Measurements from ENCODE around the gene SCARF2.

SCARF2 gene

DNA sequence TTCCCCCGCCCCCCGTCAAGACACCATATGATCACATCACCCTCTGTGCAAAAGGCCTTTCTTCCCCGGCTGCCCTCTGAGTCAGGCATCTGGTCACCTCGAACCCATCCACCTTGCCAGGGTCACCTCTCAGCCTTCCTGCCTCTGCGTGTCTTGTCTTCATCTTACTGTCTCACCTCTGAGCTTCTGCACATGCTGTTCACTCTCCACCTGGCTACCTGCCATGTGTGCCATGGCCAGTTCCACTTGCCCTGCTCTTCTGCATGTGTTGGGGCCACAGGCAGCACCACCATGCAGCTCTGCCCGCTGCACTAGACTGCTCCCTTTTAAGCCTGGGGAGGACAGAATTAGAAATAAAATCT lies 33.9 kb downstream of the SCARF2 start:
- H3K27ac ChIP-seq = no peak overlapping the region
- TF ChIP-seq, protein P1, sequence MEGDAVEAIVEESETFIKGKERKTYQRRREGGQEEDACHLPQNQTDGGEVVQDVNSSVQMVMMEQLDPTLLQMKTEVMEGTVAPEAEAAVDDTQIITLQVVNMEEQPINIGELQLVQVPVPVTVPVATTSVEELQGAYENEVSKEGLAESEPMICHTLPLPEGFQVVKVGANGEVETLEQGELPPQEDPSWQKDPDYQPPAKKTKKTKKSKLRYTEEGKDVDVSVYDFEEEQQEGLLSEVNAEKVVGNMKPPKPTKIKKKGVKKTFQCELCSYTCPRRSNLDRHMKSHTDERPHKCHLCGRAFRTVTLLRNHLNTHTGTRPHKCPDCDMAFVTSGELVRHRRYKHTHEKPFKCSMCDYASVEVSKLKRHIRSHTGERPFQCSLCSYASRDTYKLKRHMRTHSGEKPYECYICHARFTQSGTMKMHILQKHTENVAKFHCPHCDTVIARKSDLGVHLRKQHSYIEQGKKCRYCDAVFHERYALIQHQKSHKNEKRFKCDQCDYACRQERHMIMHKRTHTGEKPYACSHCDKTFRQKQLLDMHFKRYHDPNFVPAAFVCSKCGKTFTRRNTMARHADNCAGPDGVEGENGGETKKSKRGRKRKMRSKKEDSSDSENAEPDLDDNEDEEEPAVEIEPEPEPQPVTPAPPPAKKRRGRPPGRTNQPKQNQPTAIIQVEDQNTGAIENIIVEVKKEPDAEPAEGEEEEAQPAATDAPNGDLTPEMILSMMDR (IDR thresholded peaks at IDR 0.05) = no peak
- H3K4me1 ChIP-seq (ENCODE audit: control insufficient read depth in 1 of 2, insufficient read depth in 1 of 2, low read depth in 1 of 2, low read length in 1 of 2) = no peaks in the 10 kb centered on the region
- no peaks in the 10 kb centered on the region for H3K27me3 ChIP-seq
- no peaks in the 10 kb centered on the region for H3K9me3 ChIP-seq
- H3K36me3 ChIP-seq = peaks cover 9% of the 10 kb centered on the region
- H3K4me3 ChIP-seq (ENCODE audit: low read depth in 1 of 2, low read length in 1 of 2) = no peak overlapping the region

DNA sequence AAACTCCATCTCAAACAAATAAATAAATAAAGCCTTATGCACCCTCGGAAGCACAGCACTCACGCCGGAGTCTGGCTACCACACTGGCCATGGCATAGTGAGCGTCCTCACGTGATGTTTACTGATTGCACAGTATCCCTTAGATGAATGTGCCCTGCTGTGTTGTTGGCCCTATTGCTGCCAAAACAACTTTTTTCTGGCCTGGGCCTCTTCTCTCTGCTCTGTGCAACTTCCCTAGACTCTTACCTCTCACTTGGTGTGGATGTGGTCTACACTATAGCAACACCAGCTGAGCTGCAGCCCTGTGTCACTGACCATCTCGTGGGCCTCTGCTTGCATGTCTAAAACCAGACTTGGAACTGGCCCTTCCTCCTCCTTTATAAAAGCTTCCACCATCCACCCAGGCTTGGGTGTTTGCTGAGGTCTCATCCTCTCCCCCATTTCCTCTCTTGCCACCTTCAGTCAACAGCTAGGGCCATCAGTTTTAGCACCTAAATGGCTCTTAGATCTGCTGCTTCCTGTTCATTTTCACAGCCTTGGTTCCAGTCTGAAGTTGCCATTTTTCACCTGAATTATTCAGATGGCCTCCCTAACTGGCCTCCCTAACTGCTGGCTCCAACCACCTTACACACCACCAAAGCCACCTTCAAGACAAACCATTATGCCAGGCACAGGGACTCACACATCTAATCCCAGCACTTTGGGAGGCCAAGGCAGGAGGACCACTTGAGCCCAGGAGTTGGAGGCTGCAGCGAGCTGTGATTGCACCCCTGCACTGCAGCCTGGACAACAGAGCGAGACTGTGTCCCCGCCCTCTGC lies 34.5 kb downstream of the SCARF2 start:
- Histone ChIP-seq H3K36me3 (peaks cover 9% of the 10 kb centered on the region), H3K27me3 (no peaks in the 10 kb centered on the region), H3K4me3 (ENCODE audit: low read depth in 1 of 2, low read length in 1 of 2) (no peak overlapping the region), H3K4me1 (ENCODE audit: control insufficient read depth in 1 of 2, insufficient read depth in 1 of 2, low read depth in 1 of 2, low read length in 1 of 2) (no peaks in the 10 kb centered on the region), H3K27ac (no peak overlapping the region), H3K9me3 (no peaks in the 10 kb centered on the region)
- TF ChIP-seq, protein P1 (IDR thresholded peaks at IDR 0.05) = no peak

DNA sequence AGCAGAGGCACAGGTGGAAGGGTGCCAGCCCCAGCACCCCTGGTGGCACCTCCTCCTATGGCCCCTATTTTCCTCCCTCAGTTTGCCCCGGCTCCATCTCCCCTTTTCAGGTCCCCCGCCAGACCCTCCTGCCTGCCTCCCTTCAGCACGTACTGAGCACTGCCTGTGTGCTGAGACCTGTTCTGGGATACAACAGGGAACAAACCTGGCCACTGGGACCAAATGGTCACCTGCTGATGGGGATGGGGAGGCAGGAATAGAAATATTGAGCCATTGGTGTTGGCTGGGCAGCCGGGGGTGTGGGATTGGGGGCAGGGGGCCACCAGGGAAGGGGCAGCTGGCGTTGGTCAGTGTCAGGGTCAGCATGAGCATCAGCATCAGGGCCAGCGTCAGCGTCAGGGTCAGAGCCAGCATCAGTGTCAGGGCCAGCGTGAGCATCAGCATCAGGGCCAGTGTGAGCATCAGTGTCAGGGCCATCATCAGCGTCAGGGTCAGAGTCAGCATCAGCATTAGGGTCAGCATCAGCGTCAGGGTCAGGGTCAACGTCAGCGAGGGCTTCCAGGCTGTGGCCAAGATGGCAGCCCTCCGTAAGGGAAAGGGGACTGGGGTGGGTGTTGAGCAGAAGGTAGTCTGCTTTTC lies 36.1 kb downstream of the SCARF2 start:
- no peak overlapping the region for H3K27ac ChIP-seq
- TF ChIP-seq, protein P1 (IDR thresholded peaks at IDR 0.05) = no peak
- no peaks in the 10 kb centered on the region for H3K27me3 ChIP-seq
- H3K36me3 ChIP-seq = peaks cover 8% of the 10 kb centered on the region
- no peaks in the 10 kb centered on the region for H3K4me1 ChIP-seq (ENCODE audit: control insufficient read depth in 1 of 2, insufficient read depth in 1 of 2, low read depth in 1 of 2, low read length in 1 of 2)
- no peak overlapping the region for H3K4me3 ChIP-seq (ENCODE audit: low read depth in 1 of 2, low read length in 1 of 2)
- no peaks in the 10 kb centered on the region for H3K9me3 ChIP-seq

DNA sequence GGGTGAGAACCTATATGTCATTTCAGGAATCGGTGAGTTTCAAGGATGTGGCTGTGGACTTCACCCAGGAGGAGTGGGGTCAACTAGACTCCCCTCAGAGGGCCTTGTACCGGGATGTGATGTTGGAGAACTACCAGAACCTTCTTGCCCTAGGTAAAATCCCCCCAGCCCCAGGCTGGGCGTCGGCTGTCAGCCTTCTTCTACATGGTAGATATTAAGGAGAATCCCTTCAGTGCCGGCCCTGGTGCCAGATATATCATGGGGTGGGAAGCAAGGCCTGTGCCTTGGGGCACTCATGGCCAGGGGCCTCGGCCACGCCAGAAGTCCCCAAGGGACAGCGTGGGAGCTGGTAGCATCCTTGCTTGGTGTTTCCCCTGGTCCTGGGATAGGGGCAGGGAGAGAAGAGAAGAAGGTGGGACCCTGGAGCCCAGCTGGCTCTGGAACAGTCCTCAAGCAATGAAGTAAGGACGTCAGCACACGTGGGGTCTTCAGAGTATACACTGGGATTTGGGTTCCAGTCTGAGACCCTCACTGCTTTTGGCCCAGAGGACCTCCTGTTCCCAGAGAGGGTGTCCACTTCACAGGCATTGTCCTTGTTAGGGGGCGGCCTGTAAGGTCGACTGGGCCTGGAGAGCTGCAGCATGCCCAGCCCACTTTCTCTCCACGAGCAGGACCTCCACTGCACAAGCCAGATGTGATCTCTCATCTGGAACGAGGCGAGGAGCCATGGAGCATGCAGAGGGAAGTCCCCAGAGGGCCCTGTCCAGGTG lies 36.8 kb downstream of the SCARF2 start:
- Histone ChIP-seq H3K9me3 (no peaks in the 10 kb centered on the region), H3K36me3 (peaks cover 3% of the 10 kb centered on the region), H3K27ac (no peak overlapping the region), H3K27me3 (no peaks in the 10 kb centered on the region), H3K4me3 (ENCODE audit: low read depth in 1 of 2, low read length in 1 of 2) (no peak overlapping the region), H3K4me1 (ENCODE audit: control insufficient read depth in 1 of 2, insufficient read depth in 1 of 2, low read depth in 1 of 2, low read length in 1 of 2) (no peaks in the 10 kb centered on the region)
- TF ChIP-seq, protein P1 (IDR thresholded peaks at IDR 0.05) = no peak

DNA sequence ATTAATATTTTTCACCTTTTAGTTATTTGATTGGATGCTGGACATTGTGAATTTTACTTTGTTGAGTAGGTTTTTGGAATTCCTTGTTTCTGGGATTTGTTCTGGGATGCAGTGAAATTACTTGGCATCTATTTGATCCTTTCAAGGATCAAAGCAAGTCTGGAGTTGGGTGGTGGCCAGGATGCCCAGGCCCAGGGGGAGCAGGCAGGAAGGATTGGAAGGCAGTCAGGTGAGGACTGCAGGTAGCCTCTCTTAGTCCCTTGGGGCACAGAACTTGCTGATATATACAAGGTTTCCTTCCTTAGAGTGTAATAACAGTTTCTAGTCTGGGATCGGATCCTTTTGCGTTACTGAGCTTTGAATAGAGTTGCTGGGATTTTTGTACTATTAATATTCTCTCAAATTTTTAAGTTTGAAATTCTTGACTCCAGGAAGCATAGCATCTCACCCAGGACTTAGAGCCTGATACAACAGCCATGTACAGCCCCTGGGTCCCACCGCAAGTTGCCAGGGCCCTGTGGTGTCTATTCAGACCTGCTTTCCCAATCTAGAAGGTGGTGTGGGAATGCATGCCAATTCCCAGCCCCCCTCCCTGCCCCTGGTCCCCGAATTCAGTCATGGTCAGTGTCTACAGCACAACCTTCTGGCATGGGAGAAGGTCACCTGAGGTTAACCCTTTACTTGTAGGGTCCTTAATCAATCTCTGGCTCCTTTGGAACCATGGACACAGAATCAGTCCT lies 37.6 kb downstream of the SCARF2 start:
- H3K27me3 ChIP-seq = no peaks in the 10 kb centered on the region
- H3K9me3 ChIP-seq = no peaks in the 10 kb centered on the region
- no peak overlapping the region for H3K27ac ChIP-seq
- TF ChIP-seq, protein P1 (IDR thresholded peaks at IDR 0.05) = no peak
- no peaks in the 10 kb centered on the region for H3K36me3 ChIP-seq
- H3K4me1 ChIP-seq (ENCODE audit: control insufficient read depth in 1 of 2, insufficient read depth in 1 of 2, low read depth in 1 of 2, low read length in 1 of 2) = no peaks in the 10 kb centered on the region
- no peak overlapping the region for H3K4me3 ChIP-seq (ENCODE audit: low read depth in 1 of 2, low read length in 1 of 2)

Data from neutrophil (primary cell).